Activated T-helper 9 cell treated with anti-CD3 and anti-CD28 coated beads, Interleukin-2, amount 50 U/mL, for 16 hours (primary cell): Measurements from ENCODE around the gene DLL1.
A peak's percentile ranks its signal among the peaks of the same experiment; 100 is the strongest.
"Not testable (repeated sequence)": the region's sequence is repeated elsewhere in the genome, so short reads cannot be mapped to it uniquely, and the experiment has no call there.

ENCODE experiments used
- DNase-seq: peaks from one replicate; pipeline ENCODE4 v3.0.0-alpha.2; 2020; ENCODE audit warnings: low read depth

Gene DLL1, protein sequence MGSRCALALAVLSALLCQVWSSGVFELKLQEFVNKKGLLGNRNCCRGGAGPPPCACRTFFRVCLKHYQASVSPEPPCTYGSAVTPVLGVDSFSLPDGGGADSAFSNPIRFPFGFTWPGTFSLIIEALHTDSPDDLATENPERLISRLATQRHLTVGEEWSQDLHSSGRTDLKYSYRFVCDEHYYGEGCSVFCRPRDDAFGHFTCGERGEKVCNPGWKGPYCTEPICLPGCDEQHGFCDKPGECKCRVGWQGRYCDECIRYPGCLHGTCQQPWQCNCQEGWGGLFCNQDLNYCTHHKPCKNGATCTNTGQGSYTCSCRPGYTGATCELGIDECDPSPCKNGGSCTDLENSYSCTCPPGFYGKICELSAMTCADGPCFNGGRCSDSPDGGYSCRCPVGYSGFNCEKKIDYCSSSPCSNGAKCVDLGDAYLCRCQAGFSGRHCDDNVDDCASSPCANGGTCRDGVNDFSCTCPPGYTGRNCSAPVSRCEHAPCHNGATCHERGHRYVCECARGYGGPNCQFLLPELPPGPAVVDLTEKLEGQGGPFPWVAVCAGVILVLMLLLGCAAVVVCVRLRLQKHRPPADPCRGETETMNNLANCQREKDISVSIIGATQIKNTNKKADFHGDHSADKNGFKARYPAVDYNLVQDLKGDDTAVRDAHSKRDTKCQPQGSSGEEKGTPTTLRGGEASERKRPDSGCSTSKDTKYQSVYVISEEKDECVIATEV

DNA sequence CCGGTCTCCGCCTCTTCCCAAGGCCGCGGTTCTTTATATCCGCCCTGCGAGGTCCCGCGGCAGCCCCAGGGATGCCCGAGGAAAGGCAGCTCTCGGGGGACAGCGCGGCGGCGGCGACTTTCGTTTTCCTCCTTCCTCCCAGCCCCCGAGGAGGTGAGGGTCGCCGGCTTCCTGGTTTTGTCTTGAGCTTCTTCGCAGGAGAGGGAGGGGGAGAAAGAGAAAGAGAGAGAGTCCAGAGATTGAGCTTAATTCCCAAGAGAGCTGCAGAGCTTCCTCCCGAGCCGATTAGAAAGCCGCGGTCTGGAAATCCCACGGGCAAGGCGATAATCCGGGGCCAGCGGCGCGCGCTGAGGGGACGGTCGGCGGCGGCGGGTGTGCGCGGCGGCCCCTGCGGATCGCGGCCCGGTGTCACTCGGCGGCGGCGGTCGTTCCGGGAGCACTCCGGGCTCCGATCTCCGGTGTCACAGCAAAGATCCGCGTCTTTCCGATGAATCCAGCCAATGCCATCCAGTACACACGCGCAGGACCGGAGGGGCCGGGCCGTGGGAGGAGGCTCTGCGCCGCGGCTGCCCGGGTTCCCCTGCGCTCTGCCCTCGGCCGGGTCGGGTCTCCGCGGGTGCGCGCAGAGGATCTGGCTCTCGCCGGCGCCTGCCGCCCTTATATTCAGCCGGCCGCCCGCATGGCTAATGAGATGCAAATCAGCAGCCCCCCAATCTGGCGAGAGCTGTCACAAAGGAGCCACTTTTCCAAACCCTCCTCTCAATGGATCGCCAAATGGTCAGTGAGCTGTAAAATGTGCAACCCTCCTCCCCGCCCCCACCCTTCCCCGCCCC is at the start of gene DLL1:
DLL1 (minus strand) TSS at position 783 of the 833 bp plus-strand sequence. CDS start 939 bp downstream, outside the sequence.
- no peak for DNase-seq

DNA sequence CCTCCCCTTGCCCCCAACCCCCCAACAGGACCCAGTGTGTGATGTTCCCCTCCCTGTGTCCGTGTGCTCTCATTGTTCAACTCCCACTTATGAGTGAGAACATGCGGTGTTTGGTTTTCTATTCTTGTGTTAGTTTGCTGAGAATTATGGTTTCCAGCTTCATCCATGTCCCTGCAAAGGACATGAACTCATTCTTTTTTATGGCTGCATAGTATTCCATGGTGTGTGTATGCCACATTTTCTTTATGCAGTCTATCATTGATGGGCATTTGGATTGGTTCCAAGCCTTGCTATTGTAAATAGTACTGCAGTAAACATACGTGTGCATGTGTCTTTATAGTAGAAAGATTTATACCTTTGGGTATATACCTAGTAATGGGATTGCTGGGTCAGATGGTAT is 44.3 kb upstream of the DLL1 start:
- DNase-seq: not testable (repeated sequence)

DNA sequence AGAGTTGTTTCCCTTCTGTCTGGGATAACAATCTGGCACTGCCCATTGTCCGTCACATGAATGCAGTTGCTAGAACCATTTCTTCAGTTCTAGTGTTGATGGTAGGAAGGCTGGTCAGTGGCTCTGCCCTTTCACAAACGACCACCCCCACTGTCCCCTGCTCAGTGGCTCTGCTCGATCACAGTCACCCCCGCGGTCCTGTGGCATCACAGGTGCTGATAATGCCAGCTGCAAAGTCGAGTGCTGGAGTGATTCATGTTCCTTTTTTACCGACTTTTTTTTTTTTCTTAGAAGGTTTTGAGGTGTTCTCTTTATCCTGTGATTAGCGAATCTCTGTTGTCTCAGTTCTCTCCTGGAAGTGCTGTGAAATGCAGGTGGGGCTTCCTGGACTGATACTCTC is 38.4 kb upstream of the DLL1 start:
- no peak for DNase-seq

DNA sequence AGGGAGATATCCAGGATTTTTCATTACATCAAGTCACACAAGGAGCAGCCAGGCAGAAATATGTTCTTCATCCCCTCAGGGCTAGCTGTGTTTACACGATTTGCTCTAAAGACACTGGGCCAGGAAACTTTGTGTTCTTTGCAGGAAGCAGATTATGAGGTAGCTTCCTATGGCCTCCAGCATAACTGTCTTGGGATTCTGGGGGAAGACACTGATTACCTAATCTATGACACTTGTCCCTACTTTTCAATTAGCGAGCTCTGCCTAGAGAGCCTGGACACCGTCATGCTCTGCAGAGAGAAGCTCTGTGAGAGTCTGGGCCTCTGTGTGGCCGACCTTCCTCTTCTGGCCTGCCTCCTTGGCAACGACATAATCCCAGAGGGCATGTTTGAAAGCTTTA is 26.8 kb upstream of the DLL1 start:
- no peak for DNase-seq

DNA sequence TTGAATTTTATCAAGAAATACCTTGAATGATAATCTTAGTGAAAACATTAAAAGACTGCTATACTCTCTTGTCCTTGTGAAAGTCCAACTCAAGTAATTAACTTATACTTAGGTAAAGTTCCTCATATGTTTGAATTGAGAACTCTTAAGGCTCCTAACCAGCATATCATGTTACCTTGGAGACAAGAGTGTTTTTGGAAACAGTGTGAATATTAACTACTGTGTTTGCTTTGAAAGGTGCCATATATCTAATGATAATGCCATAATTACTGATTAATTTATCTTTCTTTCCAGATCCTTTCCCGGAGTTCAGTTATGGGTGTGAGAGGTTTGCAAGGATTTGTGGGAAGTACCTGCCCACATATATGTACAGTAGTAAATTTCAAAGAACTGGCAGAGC is 26.2 kb upstream of the DLL1 start:
- DNase-seq: no peak

DNA sequence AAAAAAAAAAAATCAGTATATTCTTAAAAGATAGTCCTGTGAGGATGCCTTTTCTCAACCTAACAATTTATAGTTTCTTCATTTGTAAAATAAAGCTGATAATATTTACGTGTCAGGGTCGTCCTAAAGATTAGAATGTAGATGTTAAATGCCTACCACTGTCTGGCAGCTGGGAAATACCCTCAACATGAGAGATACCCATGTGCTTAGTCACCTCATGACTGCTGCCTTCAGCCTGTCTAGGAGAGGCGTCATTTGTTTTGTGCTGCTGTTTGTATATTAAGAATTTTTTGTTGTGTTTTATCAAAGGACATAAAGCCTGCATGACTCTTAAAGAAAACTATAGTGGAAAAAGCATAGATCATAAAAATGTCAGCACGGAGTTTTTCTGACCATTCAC is 25.2 kb upstream of the DLL1 start:
- DNase-seq: no peak

DNA sequence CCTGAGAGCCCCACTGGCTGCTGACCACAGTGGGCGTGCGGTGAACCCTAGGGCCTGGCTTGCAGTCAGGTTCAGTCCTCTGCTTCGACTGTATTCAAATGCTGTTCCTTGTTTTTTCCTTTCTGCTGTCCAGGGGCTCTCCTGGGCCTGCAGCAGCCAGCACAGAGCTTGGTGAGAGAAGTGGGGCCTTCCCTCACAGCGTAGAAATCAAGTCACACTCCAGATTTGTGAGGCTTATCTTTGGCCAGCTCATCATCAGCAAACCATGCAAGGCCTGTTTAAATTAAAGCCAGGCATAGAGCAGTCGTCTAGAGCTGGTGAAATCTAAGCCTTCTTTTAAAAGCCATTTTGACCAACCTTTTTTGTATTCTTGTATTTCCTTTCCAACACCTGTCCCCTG is 24.1 kb upstream of the DLL1 start:
- DNase-seq: no peak

DNA sequence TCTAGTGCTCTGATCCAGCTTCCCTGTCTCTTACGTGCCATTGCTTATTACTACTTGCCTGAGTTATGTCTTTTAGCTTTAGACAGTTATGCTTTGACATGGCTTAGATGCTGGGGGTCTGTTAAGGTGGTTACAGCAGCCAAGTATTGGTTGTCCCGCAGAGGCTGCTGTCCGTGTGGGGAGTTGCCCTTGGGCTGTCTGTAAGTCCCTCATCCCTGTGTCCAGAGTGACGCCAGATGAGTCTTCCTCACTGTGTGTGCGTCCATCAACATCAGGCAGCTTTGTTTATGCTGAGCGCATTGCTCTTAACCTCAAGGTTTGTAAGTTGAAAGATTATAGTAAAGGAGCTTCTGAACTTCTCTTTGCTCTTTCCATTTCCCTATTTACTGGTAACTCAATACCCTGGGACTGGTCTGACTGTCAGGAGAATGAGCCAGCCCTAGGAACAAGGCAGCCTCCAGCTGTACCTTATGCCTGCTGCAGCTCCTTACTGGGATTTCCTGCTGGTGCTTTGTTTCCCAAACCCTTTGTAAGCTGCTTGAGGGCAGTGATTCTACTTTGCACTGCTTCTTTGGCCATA is 22.9 kb upstream of the DLL1 start:
- no peak for DNase-seq

DNA sequence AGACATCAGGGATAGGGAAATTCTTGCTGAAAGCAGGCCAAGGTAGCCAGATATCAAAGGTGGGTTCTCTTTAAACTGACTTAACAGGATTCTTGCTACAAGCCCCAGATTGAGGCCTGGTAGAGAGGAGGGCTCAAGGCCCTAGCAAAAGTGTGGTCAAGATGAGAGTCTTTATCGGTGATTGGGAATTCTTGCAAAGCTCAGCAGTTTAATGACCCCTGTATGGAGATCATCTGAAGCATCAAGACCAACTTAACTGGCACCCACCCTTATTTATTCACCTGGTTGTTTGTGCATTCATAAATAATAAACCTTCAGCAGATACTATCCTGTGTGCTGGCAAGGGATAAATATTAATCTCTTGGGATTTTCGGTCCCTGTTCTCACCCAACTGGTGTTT is 22.0 kb upstream of the DLL1 start:
- no peak for DNase-seq

DNA sequence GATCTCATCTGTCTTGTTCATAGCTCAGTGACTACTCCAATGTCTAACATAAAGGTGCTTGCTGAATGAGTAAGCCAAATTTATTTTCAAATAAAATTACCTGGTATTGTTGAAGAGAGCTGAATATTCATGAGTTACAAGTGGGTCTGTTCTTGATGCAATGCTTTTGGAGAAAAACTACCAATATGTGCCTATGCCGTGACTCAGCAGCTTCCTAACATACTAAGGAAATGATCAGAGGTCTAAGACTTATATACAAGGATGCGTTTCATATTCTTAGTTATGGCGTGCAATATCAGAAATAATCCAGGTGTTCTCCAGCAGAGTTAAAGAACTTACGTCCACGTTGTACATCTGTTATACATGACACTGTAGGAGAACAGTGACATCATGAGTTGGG is 20.8 kb upstream of the DLL1 start:
- DNase-seq: no peak

DNA sequence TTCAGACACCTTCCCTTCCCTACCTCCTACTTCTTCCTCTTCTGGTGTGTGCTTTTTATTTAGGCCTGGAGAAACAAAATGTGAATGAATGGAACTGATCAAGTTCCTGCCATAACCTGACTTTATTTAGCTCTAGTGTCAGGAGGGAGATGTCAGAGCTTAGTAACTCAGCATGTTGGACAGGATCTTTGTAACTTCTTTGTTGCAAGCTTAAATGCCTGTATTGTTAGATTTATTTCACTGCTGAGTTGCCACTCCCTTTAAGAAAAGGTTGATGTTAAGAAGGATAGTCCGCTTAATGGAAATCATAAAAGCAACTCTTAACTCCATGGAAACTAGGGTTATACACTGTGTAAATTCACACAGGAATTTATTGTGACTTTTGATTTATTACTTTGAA is 17.9 kb upstream of the DLL1 start:
- DNase-seq: no peak

DNA sequence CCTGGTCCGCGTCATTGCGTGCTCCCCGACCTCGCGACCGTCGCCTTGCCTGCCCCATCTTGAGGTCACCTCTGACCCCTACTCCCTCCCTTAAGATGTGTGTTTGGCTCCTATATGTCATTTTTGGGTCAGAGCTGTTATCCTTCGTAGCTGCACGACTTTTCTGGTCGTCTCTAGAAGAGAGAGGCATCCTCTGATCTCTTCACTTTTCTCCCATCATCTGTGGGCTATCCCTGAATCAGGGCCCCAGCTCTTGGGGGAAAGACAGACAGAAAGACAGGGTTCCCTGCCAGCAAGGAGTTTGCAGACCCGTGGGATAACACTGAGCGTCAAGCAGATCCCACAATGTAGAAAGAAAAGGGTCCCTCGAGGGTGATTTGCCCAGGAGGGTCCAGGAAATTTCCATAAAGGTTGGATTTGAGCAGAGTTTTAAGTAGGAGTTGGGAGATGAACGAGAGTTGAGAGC is 16.2 kb upstream of the DLL1 start:
- no peak for DNase-seq

DNA sequence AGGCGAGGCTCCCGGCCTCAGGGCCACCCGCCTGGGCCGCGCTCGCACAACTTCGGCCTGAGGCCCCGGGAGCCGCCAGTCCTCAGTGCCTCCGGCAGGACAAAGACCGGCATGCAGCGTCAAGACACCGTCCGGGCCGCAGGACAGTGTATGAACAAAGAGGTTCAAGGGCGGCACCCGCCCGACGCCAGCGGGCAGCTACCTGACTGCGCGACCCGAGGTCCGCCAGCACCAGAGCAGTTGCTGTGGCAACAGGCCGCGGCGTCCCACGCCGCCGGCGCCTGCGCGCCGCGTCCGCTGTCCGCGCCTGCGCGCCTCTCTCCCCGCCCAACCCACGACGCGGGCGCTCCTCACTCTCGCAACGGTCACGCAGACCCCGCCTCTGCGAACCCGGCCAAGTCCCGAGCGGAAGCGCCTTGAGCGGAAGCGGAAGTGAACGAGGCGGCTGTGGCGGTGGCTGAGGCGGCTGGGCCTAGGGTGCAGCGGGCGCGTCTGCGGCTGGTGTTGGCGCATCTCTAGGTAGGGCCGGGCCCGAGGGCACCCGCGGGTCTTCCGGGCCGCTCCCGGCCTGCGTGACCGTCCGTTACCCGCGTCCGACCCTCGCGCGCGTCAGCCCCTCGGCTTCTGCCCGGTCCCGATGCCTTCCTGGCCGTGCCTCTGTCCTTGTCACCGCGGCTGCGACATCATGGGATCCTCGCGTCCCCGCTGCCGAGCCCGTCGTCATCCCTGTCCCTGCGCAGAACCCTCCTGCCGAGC is 15.6 kb upstream of the DLL1 start, which contains the start of gene FAM120B:
FAM120B (plus strand) TSS at position 435 of the 756 bp plus-strand sequence. CDS start 10,633 bp downstream, outside the sequence.
- DNase-seq: peak; percentile 96

DNA sequence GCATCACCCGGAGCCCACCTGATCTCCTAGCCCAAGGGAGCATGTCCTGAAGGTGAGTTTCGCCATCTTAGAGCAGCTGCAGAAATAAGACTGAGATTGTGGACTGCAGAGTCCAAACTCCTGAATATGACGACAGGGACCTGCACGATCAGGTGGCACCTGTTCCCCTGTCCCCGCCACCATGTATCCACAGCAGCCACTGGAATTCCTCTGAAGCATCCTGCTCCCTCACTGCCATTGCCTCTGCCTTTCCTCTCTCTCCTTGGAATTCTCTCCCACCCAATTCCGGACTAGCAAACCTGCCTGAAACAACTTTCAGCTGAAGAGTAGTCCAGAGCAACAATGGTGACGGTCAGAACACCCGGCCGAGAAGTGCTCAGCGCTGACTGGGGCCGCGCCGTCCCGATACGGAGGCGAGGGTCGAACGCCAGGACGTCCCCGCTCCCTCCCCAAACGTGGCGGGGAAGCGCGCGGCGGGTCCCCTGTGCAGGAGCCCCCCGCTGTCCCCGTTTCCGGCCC is 15.0 kb upstream of the DLL1 start:
- no peak for DNase-seq

DNA sequence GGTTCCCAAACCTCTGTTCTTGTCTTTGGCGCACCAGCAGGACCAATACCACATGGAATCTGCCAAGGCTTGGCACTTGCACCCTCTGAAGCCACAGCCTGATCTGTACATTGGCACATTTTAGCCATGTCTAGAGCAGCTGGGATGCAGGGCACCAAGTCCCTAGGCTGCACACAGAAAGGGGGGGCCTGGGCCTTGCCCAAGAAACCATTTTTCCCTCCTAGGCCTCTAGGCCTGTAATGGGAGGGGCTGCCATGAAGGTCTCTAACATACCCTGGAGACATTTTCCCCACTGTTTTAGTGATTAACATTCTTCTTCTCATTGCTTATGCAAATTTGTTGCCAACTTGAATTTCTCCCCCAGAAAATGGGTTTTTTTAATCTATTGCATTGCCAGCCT is 10.3 kb upstream of the DLL1 start:
- no peak for DNase-seq

DNA sequence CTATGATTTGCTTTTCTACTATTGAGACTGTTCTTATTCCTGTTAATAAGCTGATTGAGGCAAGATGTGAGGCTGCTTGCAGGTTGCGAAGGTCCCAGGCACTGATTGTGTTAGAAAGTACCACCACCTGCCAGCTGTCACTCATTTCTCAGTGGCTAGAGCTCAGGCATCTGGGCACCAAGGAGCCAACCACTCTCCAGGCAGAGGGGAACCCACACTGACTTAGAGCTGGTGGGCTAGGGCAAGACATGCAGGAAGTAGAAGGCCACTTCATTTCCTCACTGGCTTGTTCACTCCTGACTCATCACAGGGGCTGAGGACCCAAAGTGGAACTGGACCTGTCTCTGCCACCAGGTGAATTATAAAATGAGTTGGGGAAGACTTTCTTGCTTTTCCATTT is 7.8 kb upstream of the DLL1 start:
- no peak for DNase-seq

DNA sequence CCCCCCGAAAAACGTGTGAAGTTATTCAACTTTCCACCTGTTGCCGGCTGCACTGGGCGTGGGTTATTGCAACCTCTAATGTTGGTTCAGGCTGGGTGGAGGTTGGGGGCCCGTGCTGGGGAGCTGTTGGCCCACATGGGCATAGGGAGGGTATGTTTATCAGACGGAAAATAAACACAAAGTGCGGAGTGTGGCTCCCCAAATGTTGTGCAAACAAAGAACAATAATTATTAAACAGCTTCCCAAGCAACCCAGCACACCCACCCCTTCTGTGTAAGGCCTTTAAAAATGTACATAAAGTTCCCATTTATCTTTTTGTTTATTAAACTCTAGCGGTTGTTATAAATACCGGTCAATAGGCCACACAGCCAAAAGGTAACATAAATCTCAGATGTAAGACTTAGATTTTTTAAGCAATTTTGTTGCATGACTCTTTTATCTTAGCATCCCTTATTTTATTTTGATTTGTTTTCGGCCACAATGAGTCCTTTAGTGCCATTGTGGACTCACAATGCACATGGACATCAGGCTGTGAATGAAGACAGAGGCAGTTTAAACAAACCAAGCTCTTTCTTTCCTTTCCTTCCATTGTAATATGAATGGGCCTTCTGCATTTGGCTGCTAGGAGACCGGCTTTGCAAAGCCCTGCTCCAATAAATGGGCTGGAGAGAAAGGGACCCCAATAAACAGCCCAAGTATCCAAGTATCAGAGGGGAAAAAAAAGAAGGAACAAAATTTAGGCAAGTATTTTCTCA is 6.9 kb upstream of the DLL1 start:
- DNase-seq: no peak

DNA sequence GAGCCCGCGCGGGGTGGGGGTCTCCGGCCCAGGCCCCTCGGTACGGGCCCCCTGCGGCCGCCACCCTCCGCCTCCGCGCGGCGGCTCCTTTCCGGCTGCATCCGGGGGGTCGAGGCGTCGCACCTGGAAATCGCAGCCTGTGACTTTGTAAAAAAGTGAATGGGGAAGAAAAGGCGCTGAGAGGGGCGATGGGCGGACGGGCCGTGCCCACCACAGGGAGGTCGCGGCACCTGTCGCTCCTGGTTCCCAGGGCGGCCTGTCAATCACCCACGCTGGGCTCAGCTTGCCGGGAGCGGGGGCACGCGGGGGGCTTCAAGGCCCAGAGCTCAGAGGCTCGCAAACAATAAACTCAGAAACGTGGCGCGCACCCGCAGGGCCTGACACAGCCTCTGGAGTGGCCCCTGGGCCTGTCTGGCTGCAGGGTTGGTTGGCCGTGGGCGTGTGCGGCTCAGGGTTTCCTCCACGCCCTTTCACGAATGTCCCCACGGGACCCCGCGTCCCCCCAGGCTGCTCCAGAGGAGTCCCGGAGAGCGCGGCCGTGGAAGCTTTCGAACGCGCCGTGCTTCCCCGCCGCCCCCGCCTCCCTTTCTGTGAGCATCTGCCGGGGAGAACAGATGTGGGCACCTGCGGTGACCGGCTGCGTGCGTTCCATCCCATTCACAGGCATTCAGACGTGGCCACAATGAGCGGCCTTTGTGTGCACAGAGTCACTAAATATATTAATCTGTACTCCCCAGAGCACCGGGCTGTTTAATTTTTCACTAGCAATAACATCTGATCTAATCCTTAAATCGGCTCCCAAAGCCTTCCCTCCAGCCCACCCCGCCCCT is 6.1 kb upstream of the DLL1 start:
- no peak for DNase-seq

DNA sequence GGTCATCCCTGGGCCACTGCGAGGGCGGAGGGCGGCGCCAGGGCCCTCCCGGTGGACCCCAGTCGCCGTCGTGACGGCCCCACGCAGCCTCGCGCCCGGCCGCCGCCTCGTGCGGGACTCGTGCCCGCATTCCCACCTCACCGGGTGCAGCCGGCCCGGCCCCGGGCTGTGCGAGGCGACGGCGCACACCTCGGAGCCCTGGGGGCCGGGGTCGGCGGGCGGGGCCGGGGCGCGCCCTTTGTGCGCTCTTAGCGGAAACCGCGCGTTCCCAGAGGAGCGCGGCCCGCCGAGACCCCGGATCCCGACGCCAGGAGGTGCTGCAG is 5.5 kb upstream of the DLL1 start:
- no peak for DNase-seq
